GM21381 (cell line): ENCODE measurements around the gene NMNAT2.
"Not testable (repeated sequence)": the region's sequence is repeated elsewhere in the genome, so short reads cannot be mapped to it uniquely, and the experiment has no call there.

ENCODE experiments used
- ATAC-seq: cut with Tn5 transposase; IDR thresholded peaks from one replicate; pipeline ENCODE4 v1.9.1; 2021; ENCODE audit warnings: mild to moderate bottlenecking, moderate library complexity; ENCODE audit not compliant: unreplicated experiment

Gene NMNAT2

GRCh38 chr1:183291216-183291762 is 126.9 kb downstream of the NMNAT2 start:
- no peak for ATAC-seq

- no peak for ATAC-seq
Measured at GRCh38 chr1:183290628-183291027, 127.6 kb downstream of the NMNAT2 start.

GRCh38 chr1:183289051-183289496 is 129.1 kb downstream of the NMNAT2 start:
- no peak for ATAC-seq

GRCh38 chr1:183288583-183288982 is 129.6 kb downstream of the NMNAT2 start:
- ATAC-seq: no peak

GRCh38 chr1:183287191-183287675 is 130.9 kb downstream of the NMNAT2 start:
- no peak for ATAC-seq

GRCh38 chr1:183285746-183286145 is 132.4 kb downstream of the NMNAT2 start:
- ATAC-seq: no peak

- no peak for ATAC-seq
Measured at GRCh38 chr1:183285256-183285655, 132.9 kb downstream of the NMNAT2 start.

- no peak for ATAC-seq
Measured at GRCh38 chr1:183284086-183284485, 134.1 kb downstream of the NMNAT2 start.

GRCh38 chr1:183283286-183283685 is 134.9 kb downstream of the NMNAT2 start:
- no peak for ATAC-seq

- ATAC-seq: no peak
Measured at GRCh38 chr1:183282101-183282855, 135.9 kb downstream of the NMNAT2 start.

- ATAC-seq: no peak
Measured at GRCh38 chr1:183281553-183282091, 136.6 kb downstream of the NMNAT2 start.

GRCh38 chr1:183281039-183281438 is 137.1 kb downstream of the NMNAT2 start:
- ATAC-seq: no peak

GRCh38 chr1:183279835-183280234 is 138.3 kb downstream of the NMNAT2 start:
- no peak for ATAC-seq

- no peak for ATAC-seq
Measured at GRCh38 chr1:183278739-183279591, 139.2 kb downstream of the NMNAT2 start.

GRCh38 chr1:183277821-183278738 is 140.1 kb downstream of the NMNAT2 start:
- ATAC-seq: no peak

- no peak for ATAC-seq
Measured at GRCh38 chr1:183276386-183277080, 141.6 kb downstream of the NMNAT2 start.

GRCh38 chr1:183275322-183275721 is 142.9 kb downstream of the NMNAT2 start:
- ATAC-seq: no peak

GRCh38 chr1:183274836-183275235 is 143.3 kb downstream of the NMNAT2 start:
- ATAC-seq: no peak

- ATAC-seq: not testable (repeated sequence)
Measured at GRCh38 chr1:183273984-183274383, 144.2 kb downstream of the NMNAT2 start.

- ATAC-seq: no peak
Measured at GRCh38 chr1:183273300-183273699, 144.9 kb downstream of the NMNAT2 start.
